ENCODE results near the gene DRAP1.

DNA sequence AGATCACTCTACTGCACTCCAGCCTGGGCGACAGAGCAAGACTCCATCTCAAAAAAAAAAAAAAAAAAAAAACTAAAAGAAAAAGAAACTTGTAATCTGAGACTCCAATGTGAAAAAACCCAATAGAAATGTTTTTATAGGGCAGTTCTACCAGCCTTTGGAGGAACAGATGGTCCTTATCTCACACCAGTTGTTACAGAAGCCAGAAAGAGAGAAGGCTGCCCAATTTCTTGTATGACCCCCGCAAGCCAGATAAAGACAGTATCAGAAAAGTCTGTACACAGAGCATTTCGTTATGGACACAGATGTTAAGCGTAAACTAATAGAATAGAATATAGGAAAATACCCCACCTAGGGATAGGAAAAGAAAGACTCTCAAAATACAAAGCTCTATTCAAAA is 14.8 kb downstream of the DRAP1 start:
- TF ChIP-seq, protein P1, sequence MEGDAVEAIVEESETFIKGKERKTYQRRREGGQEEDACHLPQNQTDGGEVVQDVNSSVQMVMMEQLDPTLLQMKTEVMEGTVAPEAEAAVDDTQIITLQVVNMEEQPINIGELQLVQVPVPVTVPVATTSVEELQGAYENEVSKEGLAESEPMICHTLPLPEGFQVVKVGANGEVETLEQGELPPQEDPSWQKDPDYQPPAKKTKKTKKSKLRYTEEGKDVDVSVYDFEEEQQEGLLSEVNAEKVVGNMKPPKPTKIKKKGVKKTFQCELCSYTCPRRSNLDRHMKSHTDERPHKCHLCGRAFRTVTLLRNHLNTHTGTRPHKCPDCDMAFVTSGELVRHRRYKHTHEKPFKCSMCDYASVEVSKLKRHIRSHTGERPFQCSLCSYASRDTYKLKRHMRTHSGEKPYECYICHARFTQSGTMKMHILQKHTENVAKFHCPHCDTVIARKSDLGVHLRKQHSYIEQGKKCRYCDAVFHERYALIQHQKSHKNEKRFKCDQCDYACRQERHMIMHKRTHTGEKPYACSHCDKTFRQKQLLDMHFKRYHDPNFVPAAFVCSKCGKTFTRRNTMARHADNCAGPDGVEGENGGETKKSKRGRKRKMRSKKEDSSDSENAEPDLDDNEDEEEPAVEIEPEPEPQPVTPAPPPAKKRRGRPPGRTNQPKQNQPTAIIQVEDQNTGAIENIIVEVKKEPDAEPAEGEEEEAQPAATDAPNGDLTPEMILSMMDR (IDR thresholded peaks at IDR 0.05; ENCODE audit: insufficient read depth, low read depth, low read length) = no peak
- TF ChIP-seq EZH2 (IDR thresholded peaks at IDR 0.05; ENCODE audit: insufficient read depth, low read length) = no peak
